T-cell (primary cell): ENCODE data around the gene GPC5. TPM values are rescaled to one million over a fixed set of nuclear protein-coding genes. Genes with fewer than 3 reads are reported as not detected.

Source experiments
- ATAC-seq, 4 experiments: fragments of 200-7000 bp in 3 of 4; fragments of 150-1000 bp in 1 of 4; cut with Tn5 transposase; replicated peaks in 1 of 4; 1 replicate in 3 of 4; 2 replicates in 1 of 4; pipeline ENCODE4 v1.10.0; 2021; ENCODE audit warnings: moderate library complexity in 3 of 4, mild to moderate bottlenecking in 2 of 4, moderate number of reproducible peaks in 1 of 4
- CTCF ChIA-PET, 2 donors: fragments of 300-600 bp; sonication (Branson Sonifier 250); formaldehyde crosslinking; loops; one replicate each; lab custom pipeline; 2022; ENCODE audit warnings: antibody characterized with exemption in 2 of 2; lab: Charles Lee
- POLR2A ChIA-PET, 2 donors: fragments of 300-600 bp; sonication (Branson Sonifier 250); formaldehyde crosslinking; loops; one replicate each; lab custom pipeline; 2022; ENCODE audit warnings: antibody characterized with exemption in 2 of 2; lab: Charles Lee
- DNase-seq, 35 experiments: peaks; one replicate each; pipeline versions ENCODE4 v3.0.0 to v3.0.0-alpha.2; 2013 to 2023
- H3K27ac ChIP-seq: one replicate; pipeline ENCODE4 v1.5.1; 2013; ENCODE audit warnings: low read length
- H3K27me3 ChIP-seq, 2 experiments: replicated peaks in 1 of 2; 1 replicate in 1 of 2; 2 replicates in 1 of 2; pipeline versions ENCODE4 v1.6.1 to v1.7.0; 2013; ENCODE audit warnings: low read length in 1 of 2, mixed read lengths in 1 of 2; ENCODE audit not compliant: control insufficient read depth in 2 of 2, insufficient read depth in 2 of 2; ENCODE audit errors: extremely low read depth in 1 of 2
- H3K36me3 ChIP-seq, 2 donors: 1 replicate in 1 of 2; 2 replicates in 1 of 2; pipeline versions ENCODE4 v1.6.1 to v1.7.0; 2013; ENCODE audit warnings: low read length in 1 of 2; ENCODE audit not compliant: control insufficient read depth in 2 of 2, insufficient read depth in 1 of 2; ENCODE audit errors: extremely low read depth in 1 of 2
- H3K4me1 ChIP-seq, 2 experiments: 1 replicate in 1 of 2; 2 replicates in 1 of 2; pipeline versions ENCODE4 v1.6.1 to v1.7.0; 2013; ENCODE audit warnings: low read length in 2 of 2, mixed read lengths in 1 of 2; ENCODE audit not compliant: insufficient read depth in 2 of 2, control insufficient read depth in 1 of 2; ENCODE audit errors: extremely low read depth in 1 of 2
- H3K4me3 ChIP-seq, 2 donors: 1 replicate in 1 of 2; 2 replicates in 1 of 2; pipeline versions ENCODE4 v1.5.1 to v1.7.0; 2013; ENCODE audit warnings: mild to moderate bottlenecking in 2 of 2, low read length in 1 of 2, moderate library complexity in 1 of 2; ENCODE audit not compliant: control insufficient read depth in 1 of 2; ENCODE audit errors: extremely low read depth in 1 of 2
- H3K9me3 ChIP-seq: 2 replicates; pipeline ENCODE4 v1.7.0; 2013
- H3K27ac Mint-ChIP-seq, 2 donors: one replicate each; pipeline ENCODE4 v1.8.0; 2020 to 2021; ENCODE audit warnings: mild to moderate bottlenecking in 2 of 2, mixed read lengths in 2 of 2
- H3K27me3 Mint-ChIP-seq, 2 donors: one replicate each; pipeline ENCODE4 v1.8.0; 2021 to 2022; ENCODE audit warnings: mixed read lengths in 2 of 2
- H3K36me3 Mint-ChIP-seq: one replicate; pipeline ENCODE4 v1.8.0; 2021; ENCODE audit warnings: mixed read lengths
- H3K4me1 Mint-ChIP-seq, 3 donors: one replicate each; pipeline ENCODE4 v1.8.0; 2020 to 2022; ENCODE audit warnings: mixed read lengths in 3 of 3, mild to moderate bottlenecking in 1 of 3
- H3K4me3 Mint-ChIP-seq, 3 donors: one replicate each; pipeline ENCODE4 v1.8.0; 2020 to 2022; ENCODE audit warnings: mild to moderate bottlenecking in 3 of 3, mixed read lengths in 3 of 3, moderate library complexity in 3 of 3
- H3K9me3 Mint-ChIP-seq, 3 donors: one replicate each; pipeline ENCODE4 v1.8.0; 2020 to 2022; ENCODE audit warnings: mixed read lengths in 3 of 3
- WGBS: methylation state at CpG from one replicate; pipeline ENCODE4 v1.1.5; 2013; ENCODE audit warnings: missing lambda C conversion rate; ENCODE audit not compliant: insufficient coverage; 5-methylcytosine and 5-hydroxymethylcytosine counted together
- total RNA-seq, 35 experiments: library from RNA in 6 of 35; stranded (reverse) in 6 of 35; fragments of 120-200 nt in 1 of 35; gene quantifications; one replicate each; pipeline versions ENCODE4 v1.2.1 to v1.2.4 and lab custom pipeline; 2013 to 2026

Gene GPC5
- total RNA-seq, 5 donors from 2014 or later (not counting 1 experiment from before 2014, with no cell fraction given), result 0.12 to 0.39 (median 0.26) TPM

DNA sequence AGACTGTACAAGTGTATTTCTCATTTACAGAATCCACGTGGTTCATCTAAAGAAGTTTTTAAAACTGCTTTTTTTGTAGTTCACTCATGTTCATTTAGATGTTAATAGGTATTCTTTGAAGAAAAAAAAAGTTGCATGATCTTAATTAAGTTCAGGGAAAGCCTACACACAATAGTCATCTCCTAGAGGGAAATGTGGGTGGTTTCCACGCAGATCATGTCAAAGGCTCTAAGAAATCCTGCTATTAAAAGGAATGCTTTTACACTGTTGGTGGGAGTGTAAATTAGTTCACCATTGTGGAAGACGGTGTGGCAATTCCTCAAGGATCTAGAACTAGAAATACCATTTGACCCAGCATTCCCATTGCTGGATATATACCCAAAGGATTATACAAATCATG is 312.3 kb downstream of the GPC5 start:
- POLR2A ChIA-PET, result no interaction called here
- CTCF ChIA-PET, result no interaction called here
- ATAC-seq, result no peak
- Mint-ChIP-seq H3K27ac (no peak overlapping the region), H3K27me3 (peaks cover 0 to 4% of the 10 kb centered on the region in 2 donors), H3K4me1 (no peaks in the 10 kb centered on the region), H3K9me3 (no peaks in the 10 kb centered on the region), H3K36me3 (no peaks in the 10 kb centered on the region), H3K4me3 (no peak overlapping the region)
- no peak overlapping the region for H3K4me3 ChIP-seq
- no peak for DNase-seq
- no peaks in the 10 kb centered on the region for H3K9me3 ChIP-seq
- no CpG with 5 or more reads among the region's 3 CpGs for WGBS
- no peaks in the 10 kb centered on the region for H3K36me3 ChIP-seq
- H3K27ac ChIP-seq, result no peak overlapping the region
- H3K4me1 ChIP-seq, result no peaks in the 10 kb centered on the region
- H3K27me3 ChIP-seq, result no peaks in the 10 kb centered on the region

DNA sequence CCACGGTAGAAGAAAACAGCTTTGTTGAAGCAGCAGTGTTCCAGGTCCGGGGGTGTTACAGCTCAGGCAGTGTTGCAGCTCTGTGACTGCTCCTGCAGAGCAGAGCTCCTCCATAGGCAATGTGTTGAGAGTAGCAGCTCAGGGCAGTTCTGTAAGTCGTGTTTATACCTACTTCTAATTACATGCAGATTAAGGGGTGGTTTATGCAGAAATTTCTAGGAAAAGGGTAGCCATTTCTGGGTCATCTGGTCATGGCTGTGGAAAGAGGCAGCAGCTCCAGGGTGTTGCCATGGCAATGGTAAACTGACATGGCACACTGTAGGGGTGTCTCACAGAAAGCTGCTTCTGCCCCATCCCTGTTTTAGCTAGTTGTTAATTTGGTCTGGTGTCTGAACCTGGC is 316.4 kb downstream of the GPC5 start:
- Mint-ChIP-seq H3K4me1 (no peaks in the 10 kb centered on the region), H3K4me3 (no peak overlapping the region), H3K27me3 (peaks cover 0 to 13% of the 10 kb centered on the region in 2 donors), H3K9me3 (no peaks in the 10 kb centered on the region), H3K36me3 (no peaks in the 10 kb centered on the region), H3K27ac (no peak overlapping the region)
- Histone ChIP-seq H3K27me3 (no peaks in the 10 kb centered on the region), H3K4me1 (no peaks in the 10 kb centered on the region), H3K4me3 (no peak overlapping the region), H3K36me3 (no peaks in the 10 kb centered on the region), H3K27ac (no peak overlapping the region), H3K9me3 (no peaks in the 10 kb centered on the region)
- ATAC-seq (no peak), DNase-seq (no peak)
- 83% methylated on average over 1 of the region's 3 CpGs for WGBS
- ChIA-PET CTCF (interaction anchor here in 1 of 2 donors (0.7 kb wide), 1 partner anchor 8 kb away, joined by 5 read pairs; no protein-coding TSS in a partner anchor), POLR2A (no interaction called here)

DNA sequence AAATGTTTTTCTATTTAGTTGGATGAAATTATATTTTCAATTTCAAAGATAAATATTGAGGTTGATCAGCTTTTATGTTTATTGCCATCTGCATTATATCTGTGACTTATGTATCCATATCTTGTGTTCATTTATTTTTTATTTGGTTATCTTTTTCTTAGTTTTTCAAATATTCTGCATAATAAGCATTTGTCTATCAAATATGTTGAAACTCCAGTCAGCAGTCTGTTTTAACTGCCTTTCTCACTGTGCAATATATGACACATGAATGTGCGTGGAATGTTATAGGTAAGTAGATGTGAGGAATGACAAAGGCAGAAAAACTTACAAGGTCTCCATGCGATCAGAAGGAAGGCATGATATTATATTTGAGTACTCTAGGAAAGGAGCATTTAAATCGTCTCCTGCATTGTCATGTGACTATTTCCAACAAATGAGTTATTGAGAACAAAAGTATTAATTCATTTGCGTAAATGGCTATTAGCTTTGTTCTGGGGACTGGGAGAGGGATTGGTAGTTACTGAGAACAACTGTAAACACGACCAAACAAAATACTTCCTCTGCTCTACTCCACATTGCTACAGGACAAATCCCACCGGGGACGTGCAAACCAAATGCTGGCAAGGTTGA is 318.1 kb downstream of the GPC5 start:
- no peaks in the 10 kb centered on the region for H3K4me1 ChIP-seq
- H3K27me3 ChIP-seq, result no peaks in the 10 kb centered on the region
- no peak overlapping the region for H3K27ac ChIP-seq
- ATAC-seq (no peak), DNase-seq (no peak)
- no peaks in the 10 kb centered on the region for H3K4me1 Mint-ChIP-seq
- no peaks in the 10 kb centered on the region for H3K9me3 Mint-ChIP-seq
- H3K4me3 Mint-ChIP-seq, result no peak overlapping the region
- no peak overlapping the region for H3K27ac Mint-ChIP-seq
- no peaks in the 10 kb centered on the region for H3K36me3 Mint-ChIP-seq
- POLR2A ChIA-PET, result no interaction called here
- H3K27me3 Mint-ChIP-seq, result peaks cover 0 to 13% of the 10 kb centered on the region in 2 donors
- no peaks in the 10 kb centered on the region for H3K9me3 ChIP-seq
- 83% methylated on average over 2 of the region's 7 CpGs for WGBS
- no peak overlapping the region for H3K4me3 ChIP-seq
- CTCF ChIA-PET, result no interaction called here
- no peaks in the 10 kb centered on the region for H3K36me3 ChIP-seq

DNA sequence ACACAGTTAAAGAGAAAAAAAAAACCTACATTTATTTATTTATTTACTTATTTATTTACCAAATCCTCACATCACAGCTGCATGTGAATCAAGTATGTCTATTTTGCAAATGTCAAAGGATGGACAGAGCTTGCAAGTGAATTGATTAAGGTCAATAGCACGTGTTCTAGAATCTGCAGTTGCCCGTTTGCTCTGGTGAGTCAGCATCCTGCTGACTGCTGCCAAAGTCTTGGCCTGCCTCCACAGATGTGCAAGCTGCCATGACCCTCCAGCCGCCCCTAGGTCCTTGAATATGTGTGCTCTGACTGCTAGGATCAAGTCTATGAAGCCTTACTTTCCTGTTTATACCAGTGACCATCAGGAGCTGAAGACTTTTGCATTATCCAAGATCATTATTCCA is 320.6 kb downstream of the GPC5 start:
- Histone ChIP-seq H3K9me3 (no peaks in the 10 kb centered on the region), H3K27ac (no peak overlapping the region), H3K27me3 (no peaks in the 10 kb centered on the region), H3K4me3 (no peak overlapping the region), H3K4me1 (no peaks in the 10 kb centered on the region), H3K36me3 (no peaks in the 10 kb centered on the region)
- 14% methylated on average over 3 of the region's 3 CpGs for WGBS
- CTCF ChIA-PET, result interaction anchor here in 1 of 2 donors (1.3 kb wide), 1 partner anchor 20 kb away, joined by 3 read pairs; no protein-coding TSS in a partner anchor
- ATAC-seq, result no peak
- Mint-ChIP-seq H3K4me1 (no peaks in the 10 kb centered on the region), H3K4me3 (no peak overlapping the region), H3K9me3 (no peaks in the 10 kb centered on the region), H3K36me3 (no peaks in the 10 kb centered on the region), H3K27me3 (peaks cover 0 to 9% of the 10 kb centered on the region in 2 donors), H3K27ac (no peak overlapping the region)
- POLR2A ChIA-PET, result no interaction called here
- no peak for DNase-seq

DNA sequence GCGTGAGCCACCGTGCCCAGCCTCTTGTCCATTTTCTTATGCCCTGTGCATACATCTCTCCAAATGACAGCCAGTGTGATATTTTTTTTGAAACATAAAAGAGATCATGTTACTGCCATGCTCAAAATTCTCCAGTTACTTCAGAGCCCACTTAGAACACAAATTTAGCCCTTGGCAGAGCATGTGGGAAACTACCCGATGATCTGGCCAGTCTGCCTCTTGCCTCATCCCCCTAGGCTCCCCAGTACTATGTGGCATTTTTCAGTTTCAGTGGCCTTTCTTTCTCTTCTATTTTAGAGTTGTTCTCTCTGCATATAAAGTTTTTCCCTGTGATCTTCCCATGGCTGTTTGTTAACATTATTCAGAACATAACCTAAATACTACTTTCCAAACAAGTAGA is 323.0 kb downstream of the GPC5 start:
- Mint-ChIP-seq H3K27me3 (peaks cover 0 to 9% of the 10 kb centered on the region in 2 donors), H3K36me3 (no peaks in the 10 kb centered on the region), H3K4me1 (no peaks in the 10 kb centered on the region), H3K27ac (no peak overlapping the region), H3K9me3 (no peaks in the 10 kb centered on the region), H3K4me3 (no peak overlapping the region)
- 100% methylated on average over 1 of the region's 3 CpGs for WGBS
- Histone ChIP-seq H3K4me1 (no peaks in the 10 kb centered on the region), H3K9me3 (no peaks in the 10 kb centered on the region), H3K36me3 (no peaks in the 10 kb centered on the region), H3K27ac (no peak overlapping the region), H3K27me3 (no peaks in the 10 kb centered on the region), H3K4me3 (no peak overlapping the region)
- ChIA-PET POLR2A (no interaction called here), CTCF (interaction anchor here (0.7 to 1.4 kb wide), 3 partner anchors 326 to 408 kb away, joined by 3 to 5 read pairs (median 3); no protein-coding TSS in a partner anchor)
- ATAC-seq (no peak), DNase-seq (no peak)

DNA sequence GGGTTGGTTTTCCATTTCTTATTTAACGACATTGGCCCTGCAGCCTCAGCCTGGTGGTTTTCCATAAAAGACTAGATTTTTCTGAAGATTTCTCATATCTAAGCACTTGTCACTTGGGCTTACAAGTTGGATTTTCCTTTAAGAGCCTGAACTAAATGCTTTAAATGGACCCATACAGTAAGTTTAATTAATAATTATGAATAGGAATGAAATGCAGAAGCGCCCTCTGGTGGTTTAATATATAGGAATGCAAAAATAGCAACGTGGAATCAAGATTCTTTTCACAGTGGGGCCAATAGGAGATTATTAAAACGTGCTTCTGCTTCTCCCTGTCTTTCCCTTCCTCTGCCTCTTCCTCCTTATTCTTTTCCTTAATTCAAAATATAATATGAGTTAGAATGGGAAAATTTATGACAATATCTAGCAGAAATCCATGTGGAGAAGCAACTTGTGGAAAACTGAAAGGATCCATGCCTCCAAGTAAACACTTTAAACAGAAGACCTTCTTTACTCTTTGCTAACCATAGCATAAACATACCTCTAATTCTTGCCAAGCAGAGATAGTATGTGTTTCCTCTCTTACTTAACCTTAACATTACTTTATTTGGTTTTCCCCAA is 324.0 kb downstream of the GPC5 start:
- H3K36me3 ChIP-seq, result no peaks in the 10 kb centered on the region
- H3K9me3 ChIP-seq, result no peaks in the 10 kb centered on the region
- Mint-ChIP-seq H3K4me1 (no peaks in the 10 kb centered on the region), H3K27me3 (peaks cover 0 to under 1% of the 10 kb centered on the region in 2 donors), H3K27ac (no peak overlapping the region), H3K9me3 (no peaks in the 10 kb centered on the region), H3K4me3 (no peak overlapping the region), H3K36me3 (no peaks in the 10 kb centered on the region)
- ChIA-PET POLR2A (interaction anchor here in 1 of 2 donors (0.5 kb wide), 1 partner anchor 1505 kb away, joined by 3 read pairs; no protein-coding TSS in a partner anchor), CTCF (interaction anchor here (0.6 to 1.4 kb wide), 4 partner anchors 142 to 588 kb away, joined by 3 read pairs; no protein-coding TSS in a partner anchor)
- no peak overlapping the region for H3K4me3 ChIP-seq
- H3K27ac ChIP-seq, result no peak overlapping the region
- H3K4me1 ChIP-seq, result no peaks in the 10 kb centered on the region
- no peaks in the 10 kb centered on the region for H3K27me3 ChIP-seq
- DNase-seq (peak in 1 of 35 experiments; percentile 30), ATAC-seq (no peak)
- no CpG with 5 or more reads among the region's 4 CpGs for WGBS
